ENCODE measurements around the gene SPARCL1. TPM values are rescaled to one million over a fixed set of nuclear protein-coding genes. Genes with fewer than 3 reads are reported as not detected.

Gene SPARCL1
- total and polyA plus RNA-seq, 2 experiments from 2014 or later, result 1.5 to 2.4 TPM

DNA sequence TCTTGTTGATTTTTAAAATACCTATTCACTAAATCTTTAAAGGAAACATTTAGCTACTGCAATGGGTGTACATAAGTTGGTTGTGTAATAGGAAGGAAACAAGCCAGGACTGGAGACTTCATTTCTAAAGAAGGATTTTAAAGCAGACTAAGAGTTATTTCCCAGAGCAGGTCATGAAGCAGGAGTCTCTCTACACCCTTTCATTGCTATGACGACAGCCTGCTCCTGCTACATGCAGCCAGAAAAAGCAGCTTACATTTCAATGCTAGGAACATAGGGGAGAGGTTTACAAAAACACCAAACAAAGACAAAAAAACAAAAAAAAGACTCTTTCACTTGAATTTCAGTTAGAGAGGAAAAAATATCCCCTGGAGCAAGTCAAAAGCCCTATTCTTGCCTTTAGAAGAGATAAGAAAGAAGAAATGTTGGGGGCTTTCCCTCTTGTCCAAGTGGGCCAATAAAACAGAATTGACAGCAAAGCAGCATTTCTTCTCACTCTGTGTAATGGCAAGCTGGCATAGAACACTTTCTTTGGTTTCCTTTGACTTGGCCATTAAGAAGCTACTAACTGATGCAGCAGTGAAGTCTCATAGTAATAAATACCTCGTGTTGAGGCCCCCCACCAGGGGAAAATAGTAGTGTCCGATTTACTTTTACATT, 3.4 kb downstream of the SPARCL1 start:
- Mint-ChIP-seq H3K27ac (no peak overlapping the region), H3K36me3 (ENCODE audit: low read depth) (peaks cover 8% of the 10 kb centered on the region; the same call in 2 of the 3 replicates), H3K9me3 (peaks cover 11% of the 10 kb centered on the region), H3K4me1 (peaks cover 41% of the 10 kb centered on the region), H3K27me3 (ENCODE audit: insufficient read depth, low read depth, poor library complexity) (peaks cover 2% of the 10 kb centered on the region), H3K4me3 (no peak overlapping the region)
- ATAC-seq, result peak; percentile 84
- no peak overlapping the region for H3K27ac ChIP-seq (ENCODE audit: low read depth)
- H3K9me2 ChIP-seq (ENCODE audit: insufficient read depth), result no peaks in the 10 kb centered on the region
- peaks cover 37% of the 10 kb centered on the region for H3K4me1 ChIP-seq (ENCODE audit: insufficient read depth)
- H3K4me2 ChIP-seq, result no peak overlapping the region
- DNase-seq (ENCODE audit: low spot score), result no peak
- peaks cover 8% of the 10 kb centered on the region; the same call in 1 of the 2 replicates for H3K36me3 ChIP-seq (ENCODE audit: insufficient read depth)
- no peaks in the 10 kb centered on the region for H4K20me1 ChIP-seq (replicated peaks; ENCODE audit: insufficient read depth)
- TF ChIP-seq ZNF462 (CRISPR knock-in tag; IDR thresholded peaks at IDR 0.05) (no peak), EZH2 (IDR thresholded peaks at IDR 0.05; ENCODE audit: low read depth, unreplicated experiment) (no peak), CREB1 (CRISPR knock-in tag; IDR thresholded peaks at IDR 0.05; ENCODE audit: low read depth) (no peak), ZNF114 (CRISPR knock-in tag; IDR thresholded peaks at IDR 0.05) (no peak), NANOG (IDR thresholded peaks at IDR 0.05; ENCODE audit: borderline replicate concordance) (no peak), STAT1 (IDR thresholded peaks at IDR 0.05; ENCODE audit: unreplicated experiment) (no peak), ZNF331 (CRISPR knock-in tag; IDR thresholded peaks at IDR 0.05; ENCODE audit: low read depth) (no peak), JUNB (IDR thresholded peaks at IDR 0.05; ENCODE audit: unreplicated experiment) (no peak), EZH2phosphoT487 (IDR thresholded peaks at IDR 0.05; ENCODE audit: unreplicated experiment) (no peak), POLR2AphosphoS5 (IDR thresholded peaks at IDR 0.05; ENCODE audit: low read depth) (no peak), REST (IDR thresholded peaks at IDR 0.05; ENCODE audit: unreplicated experiment) (no peak)
- TF ChIP-seq, protein P1, sequence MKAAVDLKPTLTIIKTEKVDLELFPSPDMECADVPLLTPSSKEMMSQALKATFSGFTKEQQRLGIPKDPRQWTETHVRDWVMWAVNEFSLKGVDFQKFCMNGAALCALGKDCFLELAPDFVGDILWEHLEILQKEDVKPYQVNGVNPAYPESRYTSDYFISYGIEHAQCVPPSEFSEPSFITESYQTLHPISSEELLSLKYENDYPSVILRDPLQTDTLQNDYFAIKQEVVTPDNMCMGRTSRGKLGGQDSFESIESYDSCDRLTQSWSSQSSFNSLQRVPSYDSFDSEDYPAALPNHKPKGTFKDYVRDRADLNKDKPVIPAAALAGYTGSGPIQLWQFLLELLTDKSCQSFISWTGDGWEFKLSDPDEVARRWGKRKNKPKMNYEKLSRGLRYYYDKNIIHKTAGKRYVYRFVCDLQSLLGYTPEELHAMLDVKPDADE (IDR thresholded peaks at IDR 0.05), result no peak
- no peaks in the 10 kb centered on the region for H3F3A ChIP-seq (replicated peaks; ENCODE audit: low read depth)
- H2AFZ ChIP-seq, result 0 out of 2 replicates have a peak overlapping the region, but pooled peaks have one; percentile 16
- no peaks in the 10 kb centered on the region for H3K79me2 ChIP-seq (replicated peaks; ENCODE audit: insufficient read depth)
- H3K4me3 ChIP-seq, result no peak overlapping the region
- H3K27me3 ChIP-seq (ENCODE audit: insufficient read depth), result no peaks in the 10 kb centered on the region
